ENCODE results near the gene EGLN1. TPM values are rescaled to one million over a fixed set of nuclear protein-coding genes. Genes with fewer than 3 reads are reported as not detected.

The EGLN1 gene
- total RNA-seq, 1 donor from 2014 or later = 24.2 TPM

GRCh38 chr1:231381729-231382128 is 40.4 kb downstream of the EGLN1 start:
- H3K9me3 Mint-ChIP-seq = no peaks in the 10 kb centered on the region
- H3K27ac Mint-ChIP-seq = no peak overlapping the region
- H3K36me3 Mint-ChIP-seq = no peaks in the 10 kb centered on the region

GRCh38 chr1:231376875-231377549 is 45.1 kb downstream of the EGLN1 start:
- H3K4me1 Mint-ChIP-seq (ENCODE audit: unreplicated experiment) = peaks cover 9% of the 10 kb centered on the region
- no peak for DNase-seq (ENCODE audit: extremely low spot score, unreplicated experiment)
- H3K9me3 Mint-ChIP-seq = no peaks in the 10 kb centered on the region
- H3K4me3 Mint-ChIP-seq = no peak overlapping the region
- no peak overlapping the region for H3K27ac Mint-ChIP-seq
- TF ChIP-seq, protein P1, sequence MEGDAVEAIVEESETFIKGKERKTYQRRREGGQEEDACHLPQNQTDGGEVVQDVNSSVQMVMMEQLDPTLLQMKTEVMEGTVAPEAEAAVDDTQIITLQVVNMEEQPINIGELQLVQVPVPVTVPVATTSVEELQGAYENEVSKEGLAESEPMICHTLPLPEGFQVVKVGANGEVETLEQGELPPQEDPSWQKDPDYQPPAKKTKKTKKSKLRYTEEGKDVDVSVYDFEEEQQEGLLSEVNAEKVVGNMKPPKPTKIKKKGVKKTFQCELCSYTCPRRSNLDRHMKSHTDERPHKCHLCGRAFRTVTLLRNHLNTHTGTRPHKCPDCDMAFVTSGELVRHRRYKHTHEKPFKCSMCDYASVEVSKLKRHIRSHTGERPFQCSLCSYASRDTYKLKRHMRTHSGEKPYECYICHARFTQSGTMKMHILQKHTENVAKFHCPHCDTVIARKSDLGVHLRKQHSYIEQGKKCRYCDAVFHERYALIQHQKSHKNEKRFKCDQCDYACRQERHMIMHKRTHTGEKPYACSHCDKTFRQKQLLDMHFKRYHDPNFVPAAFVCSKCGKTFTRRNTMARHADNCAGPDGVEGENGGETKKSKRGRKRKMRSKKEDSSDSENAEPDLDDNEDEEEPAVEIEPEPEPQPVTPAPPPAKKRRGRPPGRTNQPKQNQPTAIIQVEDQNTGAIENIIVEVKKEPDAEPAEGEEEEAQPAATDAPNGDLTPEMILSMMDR (conservative IDR thresholded peaks at IDR 0.05) = no peak
- no peaks in the 10 kb centered on the region for H3K27me3 Mint-ChIP-seq
- H3K36me3 Mint-ChIP-seq = no peaks in the 10 kb centered on the region

More at GRCh38 chr1:231381729-231382128, 40.4 kb downstream of the EGLN1 start:
- Mint-ChIP-seq H3K4me3 (no peak overlapping the region), H3K27me3 (no peaks in the 10 kb centered on the region), H3K4me1 (ENCODE audit: unreplicated experiment) (peaks cover 9% of the 10 kb centered on the region)
- DNase-seq (ENCODE audit: extremely low spot score, unreplicated experiment) = no peak
- TF ChIP-seq, protein P1 (conservative IDR thresholded peaks at IDR 0.05) = no peak

GRCh38 chr1:231376101-231376500 is 46.0 kb downstream of the EGLN1 start:
- no peak for DNase-seq (ENCODE audit: extremely low spot score, unreplicated experiment)
- no peak overlapping the region for H3K4me3 Mint-ChIP-seq
- H3K4me1 Mint-ChIP-seq (ENCODE audit: unreplicated experiment) = peaks cover 9% of the 10 kb centered on the region
- no peaks in the 10 kb centered on the region for H3K27me3 Mint-ChIP-seq
- no peaks in the 10 kb centered on the region for H3K9me3 Mint-ChIP-seq
- no peak overlapping the region for H3K27ac Mint-ChIP-seq
- TF ChIP-seq, protein P1 (conservative IDR thresholded peaks at IDR 0.05) = no peak
- no peaks in the 10 kb centered on the region for H3K36me3 Mint-ChIP-seq

- no peaks in the 10 kb centered on the region for H3K27me3 Mint-ChIP-seq
- no peak for DNase-seq (ENCODE audit: extremely low spot score, unreplicated experiment)
- no peaks in the 10 kb centered on the region for H3K36me3 Mint-ChIP-seq
- no peak overlapping the region for H3K4me3 Mint-ChIP-seq
- H3K27ac Mint-ChIP-seq = no peak overlapping the region
- H3K4me1 Mint-ChIP-seq (ENCODE audit: unreplicated experiment) = peaks cover 9% of the 10 kb centered on the region
- TF ChIP-seq, protein P1 (conservative IDR thresholded peaks at IDR 0.05) = no peak
- no peaks in the 10 kb centered on the region for H3K9me3 Mint-ChIP-seq
Measured at GRCh38 chr1:231374394-231374793, 47.7 kb downstream of the EGLN1 start.

DNA sequence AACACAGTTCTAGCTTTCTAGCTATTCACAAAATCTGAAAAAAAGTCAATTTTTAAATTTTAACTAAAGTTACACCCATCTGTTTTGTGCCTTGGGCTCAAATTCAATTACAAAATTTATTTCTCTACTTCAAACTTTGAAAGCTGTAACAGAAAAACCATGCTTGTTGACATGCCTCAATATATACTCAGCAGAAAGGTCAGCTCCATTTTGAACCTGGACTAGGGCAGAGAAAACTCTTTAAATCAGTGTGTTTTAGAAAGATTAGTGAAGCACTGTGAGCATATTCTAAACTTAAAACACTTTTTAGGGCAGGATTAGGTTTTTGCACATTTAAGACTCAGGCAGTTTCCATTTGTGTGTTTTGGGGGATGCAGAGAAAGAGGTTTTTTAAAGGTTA is 49.6 kb downstream of the EGLN1 start:
- H3K27me3 Mint-ChIP-seq = no peaks in the 10 kb centered on the region
- no peak for DNase-seq (ENCODE audit: extremely low spot score, unreplicated experiment)
- H3K36me3 Mint-ChIP-seq = peaks cover 6% of the 10 kb centered on the region
- H3K27ac Mint-ChIP-seq = no peak overlapping the region
- no peaks in the 10 kb centered on the region for H3K9me3 Mint-ChIP-seq
- TF ChIP-seq, protein P1 (conservative IDR thresholded peaks at IDR 0.05) = no peak
- peaks cover 4% of the 10 kb centered on the region for H3K4me1 Mint-ChIP-seq (ENCODE audit: unreplicated experiment)
- no peak overlapping the region for H3K4me3 Mint-ChIP-seq
